DLD1 (cell line): Measurements from ENCODE around the gene TMEM214.

Source experiments
- in situ Hi-C: cut with HindIII; loops from 2 replicates; pipeline ENCODE4 v1.10.0; 2017; ENCODE audit warnings: low sequenced_read_pairs

TMEM214 gene

GRCh38 chr2:27009716-27010115 is 23.0 kb upstream of the TMEM214 start:
- in situ Hi-C loops, result no loop called here

DNA sequence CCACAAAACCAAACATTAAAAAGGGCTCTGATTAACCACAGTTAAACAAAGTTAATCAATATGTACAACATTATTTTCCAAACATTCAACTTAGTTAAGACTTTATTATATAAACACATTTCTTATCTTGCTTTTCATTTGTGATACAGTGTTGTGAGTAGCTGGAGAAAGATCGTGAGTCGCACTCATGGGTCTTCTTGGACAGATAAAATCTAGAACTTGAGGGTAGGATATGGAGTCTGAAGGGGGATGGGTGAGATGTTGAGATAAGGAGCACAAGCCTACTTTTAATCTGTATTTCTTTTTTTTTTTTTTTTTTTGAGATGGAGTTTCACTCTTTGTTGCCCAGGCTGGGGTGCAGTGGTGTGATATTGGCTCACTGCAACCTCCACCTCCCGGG is 22.6 kb upstream of the TMEM214 start:
- in situ Hi-C loops, result no loop called here

GRCh38 chr2:27013738-27014137 is 19.0 kb upstream of the TMEM214 start:
- in situ Hi-C loops, result no loop called here

GRCh38 chr2:27014771-27015433 is 17.9 kb upstream of the TMEM214 start:
- in situ Hi-C loops, result no loop called here

GRCh38 chr2:27016801-27017325 is 15.9 kb upstream of the TMEM214 start:
- in situ Hi-C loops, result no loop called here

DNA sequence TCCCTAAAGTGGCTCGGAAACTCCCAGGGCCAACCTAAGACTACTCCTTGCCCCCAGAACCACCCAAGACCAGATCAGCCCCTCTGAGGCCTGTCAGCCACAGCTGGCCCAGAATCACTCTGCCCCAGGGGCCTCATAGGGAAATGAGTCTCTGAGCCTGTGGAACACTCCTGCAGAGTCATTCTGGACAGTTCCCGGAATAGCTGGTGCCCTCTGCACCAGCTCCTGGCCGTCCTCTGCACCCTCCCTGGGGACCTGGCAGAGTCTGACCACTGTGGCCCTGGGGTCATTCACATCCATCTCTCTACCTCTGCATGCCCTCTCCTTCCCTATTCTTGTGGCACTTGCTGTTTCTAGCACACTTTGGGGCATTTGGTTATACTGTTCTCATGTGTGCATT is 14.6 kb upstream of the TMEM214 start:
- in situ Hi-C loops, result no loop called here

DNA sequence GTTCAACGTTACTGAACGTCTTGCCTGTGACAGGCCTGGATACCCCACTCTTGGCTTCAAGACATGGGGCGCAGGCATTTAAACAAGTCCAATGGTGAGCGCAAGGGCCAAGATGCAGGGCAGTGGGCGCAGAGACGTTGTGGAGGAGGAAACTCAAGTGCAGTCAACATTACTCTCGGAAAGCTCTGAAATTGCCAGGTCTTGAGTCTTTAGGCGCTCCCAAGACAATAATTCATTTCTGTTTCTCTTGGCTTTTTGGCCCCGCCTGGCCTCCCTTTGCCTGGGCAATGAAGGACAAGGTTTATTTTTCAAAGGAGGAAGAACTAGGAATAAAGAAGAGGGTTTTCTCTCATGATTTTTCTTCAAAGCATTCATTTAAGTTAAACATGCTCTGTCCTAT is 13.3 kb upstream of the TMEM214 start:
- in situ Hi-C loops, result no loop called here

GRCh38 chr2:27019931-27020855 is 12.6 kb upstream of the TMEM214 start:
- in situ Hi-C loops, result no loop called here

DNA sequence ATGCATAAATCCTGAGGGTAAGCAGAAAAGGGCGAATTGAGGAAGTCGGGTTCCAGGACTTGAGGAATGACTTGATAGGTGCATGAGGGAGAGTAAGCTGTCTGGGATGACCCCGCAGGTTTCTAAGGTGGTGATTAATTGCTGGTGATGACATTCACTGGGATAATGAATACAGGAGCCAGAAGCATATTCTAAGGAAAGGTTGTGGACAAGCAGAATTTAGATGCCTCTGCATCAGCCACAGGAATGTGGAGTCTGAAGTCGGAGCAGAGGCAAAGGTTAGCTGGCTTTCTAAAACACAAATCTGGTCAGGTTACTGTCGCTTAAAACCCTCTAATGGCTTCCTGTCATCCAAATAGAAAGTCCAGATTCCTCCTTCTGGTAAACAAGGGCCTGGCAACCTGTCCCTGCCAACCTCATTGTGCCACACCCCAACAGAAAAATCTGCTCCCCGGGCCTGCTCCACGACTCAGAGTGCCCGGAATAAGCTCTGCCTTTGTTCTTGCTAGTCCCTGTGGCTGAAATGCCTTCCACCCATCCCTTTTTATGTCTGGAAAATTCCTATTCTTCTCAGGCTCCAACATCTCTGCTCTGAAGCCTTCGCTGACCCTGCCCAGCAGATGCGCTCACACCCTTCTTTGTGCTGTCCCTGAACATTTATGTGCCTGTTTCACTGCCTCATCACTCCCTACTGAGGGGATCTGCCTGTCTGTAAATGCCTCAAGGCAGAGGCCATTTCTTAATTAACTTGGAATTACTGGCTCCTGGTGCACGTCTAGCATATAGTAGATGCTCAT is 11.3 kb upstream of the TMEM214 start:
- in situ Hi-C loops, result no loop called here

DNA sequence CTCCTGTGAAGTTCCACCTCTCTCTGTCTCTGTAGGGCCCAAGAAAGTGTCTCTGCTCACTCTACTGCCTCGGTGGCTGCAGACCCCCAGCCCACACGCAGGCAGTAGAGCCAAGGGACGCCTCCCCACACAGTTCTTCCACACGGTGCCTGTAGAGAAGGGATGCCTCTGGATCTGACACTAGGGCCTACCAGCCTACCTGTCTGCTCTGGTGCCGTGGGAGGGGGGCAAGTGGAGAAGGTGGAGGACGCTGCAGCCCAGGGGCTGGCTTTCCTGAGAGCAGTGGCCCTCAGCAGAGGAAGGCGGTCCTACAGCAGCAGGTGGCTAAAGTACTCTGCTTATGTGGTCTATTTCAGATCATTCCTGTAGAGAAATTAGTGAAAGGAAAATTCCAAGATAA is 9.0 kb upstream of the TMEM214 start:
- in situ Hi-C loops, result no loop called here

DNA sequence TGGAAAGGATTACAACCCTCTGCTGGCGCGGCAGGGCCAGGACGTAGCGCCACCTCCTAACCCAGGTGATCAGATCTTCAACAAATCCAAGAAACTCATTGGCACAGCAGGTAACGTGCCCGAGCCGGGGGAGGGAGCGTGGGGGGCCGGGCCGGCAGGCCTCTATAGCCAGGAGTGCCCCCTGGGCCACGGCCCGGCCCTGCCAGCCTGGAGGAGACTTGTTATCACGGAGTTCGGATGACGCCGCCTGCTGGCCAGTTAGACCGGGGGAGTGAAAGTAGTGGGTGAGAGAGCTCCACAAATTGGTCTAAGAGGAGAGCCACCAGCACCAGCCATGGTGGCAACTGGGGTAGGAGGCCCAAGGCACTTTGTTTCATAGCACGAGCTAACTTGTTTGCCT is 8.6 kb upstream of the TMEM214 start:
- in situ Hi-C loops, result no loop called here

DNA sequence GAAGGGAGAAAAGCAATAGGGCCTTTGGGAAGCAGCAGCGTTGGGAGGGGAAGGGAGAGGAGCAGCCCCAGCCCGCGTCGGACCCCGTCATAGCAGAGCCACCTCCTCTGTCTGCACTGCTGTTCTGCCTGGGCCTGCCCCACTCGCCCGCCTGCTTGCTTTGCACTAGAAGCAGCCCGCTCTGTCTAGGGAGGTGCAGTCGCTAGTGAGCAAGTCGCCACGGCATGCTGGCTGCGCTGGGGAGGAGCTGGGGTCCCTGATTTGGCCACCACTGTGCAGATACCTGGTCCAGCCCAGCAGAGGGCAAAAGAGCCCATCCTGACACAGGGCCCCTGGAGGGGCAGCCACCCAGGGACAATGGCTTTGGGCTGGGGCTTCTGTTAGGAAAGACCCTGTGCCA is 8.0 kb upstream of the TMEM214 start:
- in situ Hi-C loops, result no loop called here

- in situ Hi-C loops, result no loop called here
These were observed 7.4 kb upstream of the TMEM214 start for GRCh38 chr2:27025281-27025800.

- in situ Hi-C loops, result no loop called here
These were observed 6.6 kb upstream of the TMEM214 start for GRCh38 chr2:27025861-27026851.

DNA sequence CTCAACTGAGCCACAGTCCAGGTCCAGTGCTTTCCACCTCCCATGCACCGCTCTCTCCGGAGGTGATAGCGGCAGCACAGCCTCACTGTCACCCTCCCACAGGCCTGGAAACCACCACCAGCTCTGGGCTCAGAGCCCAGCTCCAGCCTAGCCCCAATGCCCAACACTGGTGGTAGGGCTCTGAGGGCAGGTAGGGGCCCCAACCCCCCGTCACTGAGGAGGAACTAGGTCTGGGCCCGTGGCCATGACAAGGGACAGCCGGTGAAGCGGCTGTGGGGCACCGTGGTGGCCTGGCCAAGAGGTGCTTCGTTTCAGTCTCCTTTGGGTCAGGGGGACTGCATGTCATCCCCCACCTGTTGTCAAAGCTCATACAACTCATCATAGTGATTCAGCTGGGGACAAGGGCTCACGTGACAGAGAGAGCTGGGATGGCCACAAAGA is 5.5 kb upstream of the TMEM214 start:
- in situ Hi-C loops, result no loop called here

DNA sequence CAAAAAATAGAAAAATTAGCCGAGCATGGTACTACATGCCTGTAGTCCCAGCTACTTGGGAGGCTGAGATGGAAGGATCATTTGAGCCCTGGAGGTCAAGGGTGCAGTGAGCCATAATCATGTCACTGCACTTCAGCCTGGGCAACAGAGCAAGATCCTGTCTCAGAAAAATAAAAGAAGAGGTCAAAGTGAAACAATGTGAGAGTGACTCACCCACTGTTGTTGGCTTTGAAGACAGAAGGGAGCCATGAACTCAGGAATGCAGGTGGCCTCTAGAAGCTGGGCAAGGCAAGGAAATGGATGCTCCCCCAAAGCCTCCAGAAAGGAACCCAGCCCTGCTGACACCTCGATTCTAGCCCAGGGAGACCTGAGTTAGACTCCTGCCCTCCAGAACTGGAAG is 3.7 kb upstream of the TMEM214 start:
- in situ Hi-C loops, result no loop called here

DNA sequence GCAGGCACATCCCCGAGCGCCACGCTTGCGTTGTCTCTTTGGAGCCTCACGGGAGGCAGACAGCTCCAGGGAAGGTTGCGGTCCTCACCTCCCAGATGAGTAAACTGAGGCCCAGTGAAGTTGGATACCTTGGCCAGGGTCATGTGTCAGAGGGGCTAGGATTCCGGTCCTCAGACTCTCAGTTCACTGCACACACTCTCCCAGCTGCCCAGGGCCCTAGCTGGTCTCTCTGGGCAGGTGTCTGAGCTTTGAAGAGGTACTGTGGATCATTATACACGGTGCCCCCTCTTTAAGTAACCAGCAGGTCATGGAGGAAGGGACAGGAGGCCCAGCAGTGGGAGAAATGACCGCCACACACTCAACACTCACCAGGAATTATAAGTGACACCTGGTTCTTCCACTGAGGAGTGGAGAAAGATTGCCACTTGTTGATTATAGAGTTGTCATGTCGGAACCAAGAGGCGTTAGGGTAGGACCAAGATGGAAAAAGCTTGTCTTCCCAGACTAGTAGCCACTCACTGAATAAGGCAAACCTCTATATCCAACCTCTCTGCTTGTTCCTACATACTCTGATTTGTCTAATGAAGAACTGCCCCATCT is 588 bp downstream of the TMEM214 start:
- in situ Hi-C loops, result no loop called here

- in situ Hi-C loops, result no loop called here
These were observed 5.2 kb downstream of the TMEM214 start for GRCh38 chr2:27038012-27038411.

DNA sequence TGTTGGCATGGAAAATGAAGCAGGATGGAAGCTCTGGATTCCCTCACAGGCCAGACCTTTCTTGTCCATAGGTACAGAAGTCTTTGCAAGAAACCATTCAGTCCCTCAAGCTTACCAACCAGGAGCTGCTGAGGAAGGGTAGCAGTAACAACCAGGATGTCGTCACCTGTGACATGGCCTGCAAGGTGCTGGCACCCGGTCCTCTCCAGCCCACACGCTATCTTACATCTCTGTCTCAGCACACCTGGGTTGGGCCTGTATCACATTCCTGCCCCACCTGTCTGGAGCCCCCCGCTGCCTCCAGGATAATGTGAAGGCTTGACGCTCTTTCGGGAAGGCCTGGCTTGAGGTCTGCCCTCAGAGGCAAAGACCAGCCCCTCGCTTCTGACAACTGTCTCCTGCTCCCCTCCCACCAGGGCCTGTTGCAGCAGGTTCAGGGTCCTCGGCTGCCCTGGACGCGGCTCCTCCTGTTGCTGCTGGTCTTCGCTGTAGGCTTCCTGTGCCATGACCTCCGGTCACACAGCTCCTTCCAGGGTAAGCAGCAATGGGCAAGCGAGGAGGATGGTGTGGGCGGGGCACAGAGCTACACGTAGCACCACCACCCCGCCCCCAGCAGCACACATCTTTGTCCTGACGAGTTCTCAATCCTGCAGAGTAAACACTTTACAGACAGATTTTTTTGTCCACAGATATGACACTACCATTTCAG is 6.0 kb downstream of the TMEM214 start:
- in situ Hi-C loops, result no loop called here
